NOMO-1 (cell line): Measurements from ENCODE around the gene MAP4K1.
A peak's percentile ranks its signal among the peaks of the same experiment; 100 is the strongest.
"Not testable (repeated sequence)": the region's sequence is repeated elsewhere in the genome, so short reads cannot be mapped to it uniquely, and the experiment has no call there.

Experiments used
- DNase-seq, 2 experiments: peaks; one replicate each; lab custom pipeline; 2025; ENCODE audit not compliant: unreplicated experiment in 2 of 2; lab: John Stamatoyannopoulos, UW

Gene MAP4K1

DNA sequence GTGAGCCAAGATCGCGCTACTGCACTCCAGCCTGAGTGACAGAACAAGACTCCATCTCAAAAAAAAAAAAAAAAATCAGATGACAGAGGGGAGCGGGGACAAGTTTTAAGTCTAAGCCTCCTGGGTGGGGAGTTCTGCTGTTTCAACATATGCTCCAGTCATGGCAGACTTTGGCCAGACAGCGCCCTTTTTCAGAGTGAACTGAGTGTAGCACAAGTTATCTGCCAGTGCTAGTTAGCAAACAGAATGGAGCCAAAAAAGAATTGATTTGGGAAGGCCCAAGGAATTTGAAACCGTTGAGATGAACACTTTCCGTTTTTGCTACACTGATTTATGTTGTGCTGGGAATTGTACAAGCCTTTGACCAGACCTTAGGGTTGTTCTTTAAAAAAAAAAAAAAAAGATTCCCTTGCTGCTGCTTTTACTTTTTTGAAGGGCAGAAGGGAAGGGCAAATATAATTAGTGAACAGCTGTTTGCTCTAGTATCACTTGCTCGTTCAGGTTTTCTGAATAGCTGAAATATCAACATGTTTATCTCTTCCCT is 35.3 kb upstream of the MAP4K1 start:
- peak; percentile 16 to 18 for DNase-seq

DNA sequence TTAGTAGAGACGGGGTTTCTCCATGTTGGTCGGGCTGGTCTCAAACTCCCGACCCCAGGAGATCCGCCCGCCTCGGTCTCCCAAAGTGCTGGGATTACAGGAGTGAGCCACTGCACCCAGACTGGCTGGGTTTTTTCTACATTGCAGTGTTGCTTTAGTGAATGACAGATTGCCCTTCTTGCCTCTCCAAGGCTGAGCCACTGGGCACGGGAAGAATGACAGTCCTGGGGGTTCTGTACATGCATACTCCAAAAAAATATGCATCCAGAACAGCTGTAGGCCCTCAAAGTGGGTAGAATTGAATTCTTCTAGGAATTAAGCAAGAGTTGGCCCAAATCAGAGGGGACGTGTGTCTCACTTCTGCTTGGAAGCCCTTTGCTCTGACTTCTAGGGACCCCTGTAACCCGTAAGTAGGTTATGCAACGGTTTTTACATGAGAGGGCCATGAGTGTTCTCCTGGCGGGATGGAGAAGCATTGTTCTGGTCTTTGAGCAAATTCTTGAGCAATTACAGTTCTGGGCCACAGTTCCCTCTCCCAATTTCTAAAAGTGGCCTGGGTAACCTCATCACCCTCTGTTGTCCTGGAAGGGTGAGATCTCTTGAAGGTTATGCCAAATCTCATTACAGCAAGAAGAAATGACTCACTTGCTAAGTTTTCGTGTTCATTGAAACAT is 33.3 kb upstream of the MAP4K1 start:
- DNase-seq = peak; percentile 69 to 71

DNA sequence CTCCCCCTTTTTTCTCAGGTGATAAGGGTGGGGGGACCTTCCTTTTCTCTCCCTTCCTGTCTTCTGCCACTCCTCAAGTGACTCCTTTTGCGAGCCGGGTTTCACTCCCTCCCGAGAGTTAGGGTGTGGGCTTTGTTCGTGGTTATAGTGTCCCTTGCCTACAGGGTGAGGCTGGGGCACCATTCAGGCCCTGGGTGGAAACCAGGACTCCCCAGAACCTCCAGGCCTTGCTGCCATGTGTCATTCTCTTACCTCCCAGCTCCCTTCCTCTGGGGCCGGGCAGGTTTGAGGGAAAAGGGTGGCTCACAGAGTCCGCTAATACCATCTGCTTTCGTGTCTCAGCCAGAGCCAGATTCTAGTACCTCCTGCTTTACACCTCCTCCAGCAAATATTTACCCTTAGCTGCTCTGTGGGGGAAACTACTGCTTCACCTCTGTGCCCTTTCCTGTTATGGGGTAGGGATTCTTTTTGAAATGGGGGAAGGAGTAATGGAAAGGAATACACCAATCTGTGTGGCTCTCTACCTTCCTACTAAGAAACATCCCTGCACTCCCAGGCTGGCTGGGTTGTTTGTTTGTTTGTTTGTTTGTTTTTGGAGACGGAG is 32.5 kb upstream of the MAP4K1 start:
- no peak for DNase-seq

DNA sequence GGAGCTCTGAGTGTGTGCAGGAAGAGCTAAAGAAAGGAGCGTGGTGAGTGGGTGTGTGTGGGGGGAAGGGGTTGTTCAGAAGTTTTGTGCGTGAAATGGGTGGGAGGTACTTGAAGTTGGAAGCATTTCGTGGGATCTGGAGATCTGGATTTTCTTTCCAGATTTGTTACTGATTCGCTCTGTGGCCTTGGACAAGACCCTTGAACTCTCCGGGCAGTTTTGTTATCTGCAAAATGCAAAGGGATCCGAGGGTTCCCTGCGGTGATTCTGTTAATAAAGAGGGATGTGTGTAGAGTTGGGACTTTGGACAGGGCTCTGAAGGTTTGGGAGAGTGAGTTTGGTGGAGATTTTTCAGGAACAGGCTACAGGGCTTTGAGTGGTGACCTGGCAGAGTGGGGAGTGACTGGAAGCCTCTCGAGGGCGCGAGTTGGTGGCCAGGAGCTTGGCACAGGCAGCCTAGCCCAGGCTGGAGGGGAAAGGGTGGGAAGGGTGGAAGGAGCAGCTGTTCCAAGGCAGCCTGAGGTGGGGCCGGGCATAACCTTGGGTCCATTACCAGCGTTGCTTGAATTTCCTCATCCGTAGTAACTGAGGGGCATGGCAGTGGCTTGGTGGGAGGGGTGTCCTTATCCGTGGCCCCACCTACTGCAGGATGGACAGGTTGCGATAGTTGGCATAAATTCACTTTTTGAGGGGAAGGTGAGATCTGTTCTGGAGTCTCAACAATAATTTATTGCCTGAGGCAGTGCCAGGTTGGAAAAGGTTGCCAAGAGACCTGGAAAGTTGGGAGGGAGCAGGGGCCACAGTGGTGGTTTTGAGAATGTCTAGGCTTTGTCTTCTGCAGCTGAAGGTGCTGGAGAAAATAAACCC is 31.8 kb upstream of the MAP4K1 start:
- DNase-seq = peak in 1 of 2 experiments; percentile 40

DNA sequence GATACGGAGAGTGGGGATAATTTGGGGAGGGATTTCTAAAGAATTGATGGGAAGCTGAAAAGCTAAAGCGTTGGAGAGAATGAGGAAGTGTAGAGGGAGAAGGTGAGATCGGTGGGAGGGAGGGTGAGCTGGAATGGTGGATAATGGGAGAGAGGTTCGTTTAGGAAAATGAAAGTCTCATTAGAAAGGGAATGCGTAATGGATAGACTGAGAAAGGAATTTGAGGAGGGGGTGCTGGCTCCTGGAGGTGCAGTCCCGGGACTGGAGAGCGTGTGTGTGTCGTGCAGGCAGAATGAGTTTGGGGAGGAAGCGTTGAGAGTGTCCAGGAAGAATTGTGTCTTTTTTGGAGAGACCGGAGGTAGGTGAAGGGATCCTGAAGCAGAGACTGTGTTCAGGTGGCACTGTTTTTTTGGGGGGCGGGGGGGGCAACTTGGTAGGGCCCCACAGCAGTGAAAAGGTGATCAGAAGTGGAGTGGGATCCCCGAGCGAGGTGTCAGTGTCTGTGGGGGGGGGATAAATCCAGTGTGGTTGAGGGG is 31.1 kb upstream of the MAP4K1 start:
- no peak for DNase-seq

DNA sequence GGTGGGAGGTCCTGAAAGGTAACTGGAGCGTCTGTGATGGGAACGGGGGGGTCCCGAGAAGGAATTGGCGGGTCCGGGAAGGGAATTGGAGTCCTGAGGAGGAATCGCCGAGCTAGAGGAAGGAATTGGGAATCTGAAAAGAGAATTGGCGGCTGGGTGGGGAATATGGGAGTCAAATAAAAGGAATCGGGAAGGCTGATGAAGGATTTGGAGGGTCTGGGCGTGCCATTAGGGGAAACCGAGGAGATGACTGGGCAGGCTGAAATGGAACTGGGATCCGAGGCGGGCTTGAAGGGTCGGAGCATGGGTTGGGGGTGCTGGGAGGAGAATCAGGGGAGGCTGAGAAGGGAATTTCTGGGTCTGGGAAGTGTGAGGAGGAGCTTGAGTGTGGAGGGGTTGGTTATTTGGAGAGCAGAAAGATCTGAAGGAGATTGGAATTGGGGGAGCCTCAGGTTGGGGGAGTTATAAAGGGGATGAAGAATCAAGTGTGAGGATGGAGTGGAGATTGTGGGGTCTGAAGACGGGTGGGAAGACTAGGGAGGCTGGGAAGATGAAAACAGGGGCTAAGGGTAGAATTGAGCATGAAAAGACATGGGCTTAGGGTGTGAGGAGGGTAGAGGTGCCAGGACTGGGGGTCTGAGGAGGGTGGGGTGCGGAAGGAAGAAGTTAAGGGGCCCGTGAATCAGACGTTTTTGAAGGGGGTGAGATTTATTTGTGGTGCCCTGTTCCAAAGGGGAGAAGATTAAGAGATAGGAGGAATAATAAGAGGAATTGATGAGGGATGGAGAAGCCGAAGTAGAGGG is 30.4 kb upstream of the MAP4K1 start:
- no peak for DNase-seq

DNA sequence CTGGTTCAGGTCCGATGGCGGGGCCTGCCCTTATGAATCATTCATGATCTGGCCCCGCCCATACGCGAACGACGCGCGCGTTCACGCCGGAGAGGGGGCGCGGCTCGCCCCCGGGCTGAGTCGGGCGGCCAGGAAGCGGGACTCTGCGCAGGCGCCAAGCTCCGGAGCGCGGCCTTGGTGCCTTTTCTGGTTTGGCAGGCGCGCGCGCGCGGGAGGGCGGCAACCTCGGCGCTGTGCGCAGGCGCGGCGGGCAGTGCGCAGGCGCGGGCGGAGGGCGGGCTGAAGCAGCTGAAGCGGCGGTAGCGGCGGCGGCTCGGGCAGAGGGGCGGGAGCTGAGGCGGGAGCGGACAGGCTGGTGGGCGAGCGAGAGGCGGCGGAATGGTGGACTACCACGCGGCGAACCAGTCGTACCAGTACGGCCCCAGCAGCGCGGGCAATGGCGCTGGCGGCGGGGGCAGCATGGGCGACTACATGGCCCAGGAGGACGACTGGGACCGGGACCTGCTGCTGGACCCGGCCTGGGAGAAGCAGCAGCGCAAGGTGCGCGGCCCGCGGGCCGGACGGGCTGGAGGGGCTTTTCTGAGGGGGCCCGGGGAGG is 29.7 kb upstream of the MAP4K1 start, which contains the start of gene ACTN4:
Gene ACTN4 (plus strand): TSS at position 282 of the 598 bp plus-strand sequence. CDS start 97 bp downstream, at position 379.
- peak; percentile 94 to 99 for DNase-seq

DNA sequence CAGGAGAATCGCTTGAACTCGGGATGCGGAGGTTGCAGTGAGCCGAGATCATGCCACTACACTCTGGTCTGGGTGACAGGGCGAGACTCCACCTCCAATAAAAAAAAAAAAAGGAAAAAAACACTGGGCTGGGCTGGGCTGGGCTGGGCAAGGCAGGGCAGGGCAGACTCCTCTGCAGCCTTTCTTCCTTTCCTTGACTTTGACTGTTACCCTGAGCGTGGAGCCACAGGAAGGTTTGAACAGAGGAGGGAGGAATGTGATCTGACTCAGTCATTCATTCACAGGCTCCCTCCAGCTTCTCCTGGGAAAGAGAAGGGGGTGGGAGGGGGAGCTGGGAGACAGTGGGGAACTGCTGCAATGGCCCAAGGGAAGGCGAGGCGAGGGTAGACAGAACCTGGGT is 27.0 kb upstream of the MAP4K1 start:
- DNase-seq = no peak

DNA sequence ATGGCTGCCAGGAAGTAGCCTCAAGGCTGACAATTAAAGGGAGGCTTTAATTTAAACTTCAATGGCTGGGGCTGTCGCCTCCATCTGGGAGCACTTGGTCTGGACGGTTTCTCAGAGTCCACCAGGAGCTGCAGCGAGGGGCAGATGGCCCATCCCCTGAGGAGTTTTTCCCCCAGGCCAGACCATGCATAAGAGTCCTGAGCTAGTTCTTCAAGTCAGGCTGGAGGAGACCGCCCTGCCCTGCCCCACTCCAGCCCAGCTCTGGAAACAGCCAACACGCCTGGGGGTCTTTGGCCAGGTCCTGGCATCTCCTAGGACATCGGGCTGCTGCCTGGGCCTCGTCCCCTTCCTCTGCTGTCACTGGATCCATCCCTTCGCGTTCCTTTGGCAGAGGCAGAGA is 24.4 kb upstream of the MAP4K1 start:
- DNase-seq = no peak

DNA sequence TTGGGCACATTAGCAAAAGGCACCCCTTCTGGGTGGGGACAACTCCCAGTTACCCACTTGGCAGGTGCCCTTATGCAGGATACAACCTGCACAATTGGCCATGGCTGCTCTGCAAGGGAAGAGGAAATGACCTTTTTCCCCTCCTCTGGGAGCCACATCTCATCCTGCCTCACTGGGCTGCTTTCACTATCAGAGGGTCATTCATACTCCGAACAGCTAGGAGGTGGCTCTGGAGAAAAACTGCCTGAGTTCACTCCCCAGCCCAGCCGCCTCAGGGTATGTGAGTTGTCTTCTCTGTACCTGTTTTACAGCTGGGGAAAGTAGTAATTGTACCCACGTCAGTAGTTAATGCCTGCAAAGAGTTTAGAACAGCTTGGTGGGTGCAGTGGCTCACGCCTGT is 22.6 kb upstream of the MAP4K1 start:
- no peak for DNase-seq

DNA sequence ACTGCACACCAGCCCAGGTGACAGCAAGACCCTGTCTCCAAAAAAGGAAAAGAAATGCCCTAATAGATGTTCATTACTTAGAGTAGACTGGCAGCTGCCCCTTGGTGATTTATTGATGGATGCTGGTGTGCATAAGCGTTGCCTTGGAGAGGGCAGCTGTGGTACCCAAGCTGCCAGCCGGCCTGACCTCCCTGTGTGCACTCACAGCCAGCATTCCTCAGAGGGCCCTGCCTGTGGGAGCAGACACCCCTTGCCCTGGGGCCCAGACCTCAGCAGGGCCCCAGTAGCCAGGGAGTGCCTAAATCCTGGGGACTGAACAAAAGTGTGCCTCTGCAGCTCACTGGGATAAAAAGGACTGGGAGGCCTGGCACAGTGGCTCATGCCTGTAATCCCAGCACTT is 21.9 kb upstream of the MAP4K1 start:
- no peak for DNase-seq

DNA sequence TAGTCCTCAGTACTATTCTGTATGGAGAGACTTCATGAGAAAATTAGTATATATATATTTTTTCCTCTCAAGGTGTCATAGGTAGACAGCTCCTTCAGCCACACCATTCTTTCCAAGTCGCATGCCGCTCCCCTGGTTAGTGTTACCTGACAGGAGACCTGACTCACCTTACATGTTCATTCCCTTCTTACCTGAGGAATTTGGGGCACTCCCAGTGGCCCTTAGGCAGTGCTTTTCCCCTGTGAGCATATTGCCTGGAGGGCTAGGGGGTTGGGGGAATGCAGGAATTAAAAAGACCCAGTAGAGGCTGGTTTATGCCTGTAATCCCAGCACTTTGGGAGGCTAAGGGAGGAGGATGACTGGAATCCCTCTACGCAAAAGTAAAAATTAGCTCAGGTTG is 20.7 kb upstream of the MAP4K1 start:
- DNase-seq = no peak

DNA sequence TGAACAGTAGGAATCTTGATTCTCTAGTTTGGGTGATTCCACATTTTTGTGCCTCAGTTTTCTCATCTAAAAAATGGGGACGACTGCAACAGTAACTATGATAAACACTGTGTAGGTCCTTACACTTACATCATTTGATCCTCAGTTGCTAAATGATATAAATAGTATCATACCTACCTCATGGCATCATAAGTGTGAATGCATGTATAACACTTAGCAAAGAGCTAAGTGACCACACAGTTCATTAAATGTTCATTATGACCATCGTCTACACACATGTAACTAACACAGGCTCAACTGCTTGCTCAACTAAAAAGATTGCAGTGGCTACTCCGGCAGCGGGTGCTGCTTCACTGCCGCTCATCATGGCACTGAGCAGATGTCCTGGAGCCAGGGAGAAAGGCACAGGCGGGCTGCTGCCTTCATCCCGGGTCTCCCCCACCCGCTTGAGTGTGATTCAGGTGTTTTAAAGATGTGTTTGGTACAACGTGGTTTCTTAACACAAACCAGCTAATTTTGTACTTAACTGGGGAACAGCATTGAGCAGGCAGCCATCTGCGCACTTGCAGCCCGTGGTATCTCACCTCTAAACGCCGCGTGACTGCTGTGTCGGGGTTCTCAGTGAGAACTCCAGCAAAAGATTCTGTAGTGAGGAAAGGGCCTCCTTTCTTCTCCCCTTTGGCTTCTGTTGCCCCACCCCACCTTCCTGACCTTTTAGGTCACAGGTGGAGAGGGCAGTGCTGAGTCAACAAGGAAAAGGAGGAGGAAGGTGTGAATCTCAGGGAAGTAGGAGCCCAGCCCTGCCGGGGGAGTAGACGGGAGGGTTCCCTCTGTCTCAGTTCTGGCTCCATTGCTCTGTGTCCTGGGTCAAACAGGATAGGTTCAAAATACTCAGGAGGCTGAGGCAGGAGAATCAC is 18.0 kb upstream of the MAP4K1 start:
- DNase-seq = no peak

DNA sequence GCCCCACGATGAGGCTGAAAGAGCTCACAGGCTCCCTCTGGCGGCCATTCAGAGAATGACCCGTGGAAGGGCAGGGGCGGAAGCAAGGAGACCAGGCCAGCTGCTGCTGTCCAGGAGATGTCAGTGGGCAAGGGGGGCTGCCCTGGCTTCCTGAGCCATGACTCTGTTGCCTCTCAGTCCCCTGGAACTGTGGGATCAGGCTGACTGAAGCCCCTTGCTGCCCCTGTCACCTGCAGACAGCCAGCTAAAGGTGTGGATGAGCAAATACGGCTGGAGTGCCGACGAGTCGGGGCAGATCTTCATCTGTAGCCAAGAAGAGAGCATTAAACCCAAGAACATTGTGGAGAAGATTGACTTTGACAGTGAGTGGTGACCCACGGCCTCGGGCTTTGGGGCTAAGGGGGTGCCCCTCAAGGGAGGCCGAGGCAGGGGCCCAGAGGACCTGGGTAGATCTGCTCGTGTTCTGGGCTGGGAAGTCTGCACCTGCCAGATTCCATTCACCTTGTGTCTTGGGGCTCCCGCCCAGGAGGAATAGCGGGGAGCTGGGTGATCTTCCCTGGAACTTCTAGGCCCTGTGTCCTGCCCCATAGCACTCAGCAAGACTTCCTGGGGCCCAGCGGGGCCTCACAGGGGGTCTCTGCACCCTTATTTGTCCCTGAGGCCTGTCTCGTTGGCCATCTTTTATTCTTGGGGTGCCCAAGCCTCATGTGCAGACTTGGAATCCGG is 17.2 kb upstream of the MAP4K1 start:
- peak; percentile 63 to 77 for DNase-seq

DNA sequence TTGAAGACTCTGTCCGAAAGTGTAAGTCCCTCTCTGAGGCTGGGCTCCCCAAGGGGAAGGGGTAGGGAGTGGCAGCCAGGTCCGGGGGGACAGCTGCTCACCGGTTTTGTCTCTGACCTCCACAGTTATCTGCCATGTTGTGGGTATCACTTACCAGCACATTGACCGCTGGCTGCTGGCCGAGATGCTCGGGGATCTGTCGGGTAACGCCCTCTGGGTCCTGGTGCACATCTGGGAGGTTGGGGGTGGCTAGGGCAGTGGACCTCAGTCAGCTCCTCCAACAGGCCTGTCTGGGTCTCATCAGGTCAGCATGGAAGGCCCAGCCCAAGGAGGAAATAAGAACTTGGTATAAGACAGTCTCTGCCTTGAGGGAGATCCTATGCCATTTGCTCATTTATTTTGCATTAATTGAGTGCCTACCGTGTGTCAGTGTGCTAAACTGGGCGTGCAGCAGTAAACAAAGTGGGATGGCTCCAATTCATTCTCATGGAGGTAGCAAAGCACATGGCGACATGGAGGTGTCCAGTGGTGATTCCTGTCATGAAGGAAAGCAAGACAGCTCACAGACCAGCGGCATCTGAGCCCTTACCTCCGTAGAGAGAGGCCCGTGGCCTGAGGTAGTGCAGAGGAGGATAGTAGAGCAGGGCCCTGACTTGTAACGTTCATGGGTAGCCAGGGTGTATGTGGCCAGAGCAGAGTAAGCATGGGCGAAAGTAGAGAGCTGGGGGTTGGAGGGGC is 14.9 kb upstream of the MAP4K1 start:
- DNase-seq = no peak

DNA sequence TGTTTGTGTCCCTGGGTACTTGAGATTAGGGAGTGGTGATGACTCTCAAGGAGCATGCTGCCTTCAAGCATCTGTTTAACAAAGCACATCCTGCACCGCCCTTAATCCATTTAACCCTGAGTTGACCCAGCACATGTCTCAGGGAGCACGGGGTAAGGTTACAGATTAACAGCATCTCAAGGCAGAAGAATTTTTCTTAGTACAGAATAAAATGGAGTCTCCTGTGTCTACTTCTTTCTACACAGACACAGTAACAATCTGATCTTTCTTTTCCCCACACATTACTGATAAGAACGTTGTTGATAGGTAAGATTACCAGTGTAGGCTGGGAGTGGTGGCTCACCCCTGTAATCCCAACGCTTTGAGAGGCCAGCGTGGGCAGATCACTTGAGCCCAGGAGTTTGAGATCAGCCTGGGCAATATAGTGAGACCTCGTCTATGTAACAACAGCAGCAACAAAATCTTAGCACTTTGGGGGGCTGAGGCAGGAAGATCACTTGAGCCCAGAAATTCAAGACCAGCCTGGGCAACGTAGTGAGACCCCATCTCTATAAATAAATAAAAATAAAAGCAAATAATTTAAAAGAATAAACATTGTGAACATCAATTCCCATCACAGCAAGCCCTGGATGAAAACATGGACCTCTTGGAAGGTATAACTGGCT is 14.2 kb upstream of the MAP4K1 start:
- not testable (repeated sequence) for DNase-seq

DNA sequence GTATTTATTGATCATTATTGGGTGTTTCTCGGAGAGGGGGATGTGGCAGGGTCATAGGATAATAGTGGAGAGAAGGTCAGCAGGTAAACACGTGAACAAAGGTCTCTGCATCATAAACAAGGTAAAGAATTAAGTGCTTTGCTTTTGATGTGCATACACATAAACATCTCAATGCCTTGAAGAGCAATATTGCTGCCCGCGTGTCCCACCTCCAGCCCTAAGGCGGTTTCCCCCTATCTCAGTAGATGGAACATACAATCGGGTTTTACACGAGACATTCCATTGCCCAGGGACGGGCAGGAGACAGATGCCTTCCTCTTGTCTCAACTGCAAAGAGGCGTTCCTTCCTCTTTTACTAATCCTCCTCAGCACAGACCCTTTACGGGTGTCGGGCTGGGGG is 13.5 kb upstream of the MAP4K1 start:
- DNase-seq = not testable (repeated sequence)
